ENCODE measurements around the gene PRODH2. TPM values are rescaled to one million over a fixed set of nuclear protein-coding genes. Genes with fewer than 3 reads are reported as not detected.

PRODH2 gene
- total and polyA plus RNA-seq, 2 of the 13 experiments (the other 11 are each of a cell fraction or from before 2014, with no cell fraction given), result 86.7 to 118 TPM

DNA sequence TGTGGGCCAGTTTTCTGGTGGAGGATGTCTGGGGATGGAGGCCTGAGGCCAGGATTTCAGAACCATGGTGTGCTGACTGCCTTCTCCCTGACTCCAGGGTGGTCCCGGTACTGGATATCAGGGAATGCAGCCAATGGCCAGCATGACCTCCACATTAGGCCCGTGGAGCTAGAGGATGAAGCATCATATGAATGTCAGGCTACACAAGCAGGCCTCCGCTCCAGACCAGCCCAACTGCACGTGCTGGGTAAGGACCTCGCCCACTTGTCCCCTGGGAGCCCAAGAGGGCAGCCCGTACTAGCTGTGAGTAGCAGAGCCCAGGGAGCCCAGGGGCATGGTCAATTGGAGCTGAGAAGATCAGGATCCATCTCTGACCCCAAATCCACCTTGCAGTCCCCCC, 45.7 kb upstream of the PRODH2 start (continued):
- TF ChIP-seq, protein P1, sequence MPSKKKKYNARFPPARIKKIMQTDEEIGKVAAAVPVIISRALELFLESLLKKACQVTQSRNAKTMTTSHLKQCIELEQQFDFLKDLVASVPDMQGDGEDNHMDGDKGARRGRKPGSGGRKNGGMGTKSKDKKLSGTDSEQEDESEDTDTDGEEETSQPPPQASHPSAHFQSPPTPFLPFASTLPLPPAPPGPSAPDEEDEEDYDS (CRISPR knock-in tag; IDR thresholded peaks at IDR 0.05), result no peak
- TF ChIP-seq BCL6 (CRISPR knock-in tag; IDR thresholded peaks at IDR 0.05) (no peak), ZNF160 (CRISPR knock-in tag; IDR thresholded peaks at IDR 0.05) (no peak), ZNF773 (CRISPR knock-in tag; IDR thresholded peaks at IDR 0.05; ENCODE audit: borderline replicate concordance) (no peak), ZFP82 (CRISPR knock-in tag; IDR thresholded peaks at IDR 0.05; ENCODE audit: borderline replicate concordance) (no peak)
- TF ChIP-seq, protein P2, sequence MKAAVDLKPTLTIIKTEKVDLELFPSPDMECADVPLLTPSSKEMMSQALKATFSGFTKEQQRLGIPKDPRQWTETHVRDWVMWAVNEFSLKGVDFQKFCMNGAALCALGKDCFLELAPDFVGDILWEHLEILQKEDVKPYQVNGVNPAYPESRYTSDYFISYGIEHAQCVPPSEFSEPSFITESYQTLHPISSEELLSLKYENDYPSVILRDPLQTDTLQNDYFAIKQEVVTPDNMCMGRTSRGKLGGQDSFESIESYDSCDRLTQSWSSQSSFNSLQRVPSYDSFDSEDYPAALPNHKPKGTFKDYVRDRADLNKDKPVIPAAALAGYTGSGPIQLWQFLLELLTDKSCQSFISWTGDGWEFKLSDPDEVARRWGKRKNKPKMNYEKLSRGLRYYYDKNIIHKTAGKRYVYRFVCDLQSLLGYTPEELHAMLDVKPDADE (CRISPR knock-in tag; IDR thresholded peaks at IDR 0.05), result no peak

DNA sequence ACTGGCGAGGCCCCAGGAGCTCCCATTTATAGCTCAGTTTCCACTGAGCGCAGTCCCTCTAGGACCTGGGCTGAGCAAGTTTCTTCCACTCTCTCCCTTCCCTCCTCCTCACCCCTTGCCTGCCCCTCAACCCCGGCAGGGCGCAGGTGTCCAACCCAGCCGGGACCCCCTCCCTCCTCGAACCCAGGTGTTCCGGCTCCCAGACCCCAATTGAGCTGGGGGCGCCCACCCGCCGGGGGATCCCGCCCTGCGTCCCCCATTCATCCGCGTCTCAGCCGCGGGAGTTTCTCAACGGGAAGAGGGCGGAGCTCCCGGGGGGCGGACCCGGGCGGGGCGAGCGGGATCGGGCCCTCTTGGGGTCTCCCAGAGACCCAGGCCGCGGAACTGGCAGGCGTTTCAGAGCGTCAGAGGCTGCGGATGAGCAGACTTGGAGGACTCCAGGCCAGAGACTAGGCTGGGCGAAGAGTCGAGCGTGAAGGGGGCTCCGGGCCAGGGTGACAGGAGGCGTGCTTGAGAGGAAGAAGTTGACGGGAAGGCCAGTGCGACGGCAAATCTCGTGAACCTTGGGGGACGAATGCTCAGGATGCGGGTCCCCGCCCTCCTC, 44.0 kb upstream of the PRODH2 start, which contains the start of gene KIRREL2:
TSS of gene KIRREL2 (plus strand) at position 366 of the 604 bp plus-strand sequence. CDS start at position 575, 209 bp downstream.
- ChIA-PET CTCF (ENCODE audit: low intra/inter-chr PET ratio, low total read pairs) (no interaction called here), POLR2A (no interaction called here)
- in situ Hi-C loops (cut with HindIII; ENCODE audit: extremely low pct_ligation_motif_present, low pct_unique_long_range_greater_than_20kb) (no loop called here), intact Hi-C loops (cut with micrococcal nuclease; ENCODE audit: unreplicated experiment) (no loop called here)
- no peak within 1 kb of the TSS for H3K9ac ChIP-seq (ENCODE audit: insufficient read depth, low read depth, low read length)
- peaks cover 46% of the 10 kb centered on the region for H3K4me1 ChIP-seq (ENCODE audit: insufficient read depth, low read length)
- no peak for FAIRE-seq
- no peaks in the 10 kb centered on the region for H3K36me3 ChIP-seq (replicated peaks in 1 of 2; ENCODE audit: control insufficient read depth in 1 of 2, insufficient read depth in 2 of 2, low read length in 2 of 2)
- peaks cover 11 to 61% of the 10 kb centered on the region in 2 experiments for H3K27me3 ChIP-seq (ENCODE audit: control insufficient read depth in 1 of 2, insufficient read depth in 2 of 2, low read length in 2 of 2)
- no peaks in the 10 kb centered on the region for H3K9me3 ChIP-seq (ENCODE audit: low read length)
- H3K79me2 ChIP-seq (ENCODE audit: insufficient read depth, low read length), result no peaks in the 10 kb centered on the region
- BruUV-seq (replicated peaks), result no TSS peak
- no peak within 1 kb of the TSS for H2AFZ ChIP-seq (ENCODE audit: low read length)
- peak within 1 kb of the TSS; percentile 61 for H3K4me2 ChIP-seq (ENCODE audit: low read depth, low read length)
- 15% methylated on average over 20 of the region's 42 CpGs for WGBS (ENCODE audit: low lambda C conversion rate)
- 0 out of 3 replicates have a peak, but pooled peaks have one; percentile 8 for ATAC-seq
- DNase-seq (ENCODE audit: low spot score), result no peak
- H3K4me3 ChIP-seq (replicated peaks in 1 of 3; ENCODE audit: insufficient read depth in 1 of 3, low read depth in 2 of 3, low read length in 3 of 3), result peak within 1 kb of the TSS; percentile 38 to 68 (median 52); a peak in 5 of 6 replicates
- H3K27ac ChIP-seq (ENCODE audit: extremely low read length, insufficient read depth, low read length), result no peak within 1 kb of the TSS
- 0 out of 2 replicates have a peak, but pooled peaks cover 3% of the 10 kb centered on the region for H4K20me1 ChIP-seq (ENCODE audit: insufficient read depth, low read length)
- TF ChIP-seq, protein P3, sequence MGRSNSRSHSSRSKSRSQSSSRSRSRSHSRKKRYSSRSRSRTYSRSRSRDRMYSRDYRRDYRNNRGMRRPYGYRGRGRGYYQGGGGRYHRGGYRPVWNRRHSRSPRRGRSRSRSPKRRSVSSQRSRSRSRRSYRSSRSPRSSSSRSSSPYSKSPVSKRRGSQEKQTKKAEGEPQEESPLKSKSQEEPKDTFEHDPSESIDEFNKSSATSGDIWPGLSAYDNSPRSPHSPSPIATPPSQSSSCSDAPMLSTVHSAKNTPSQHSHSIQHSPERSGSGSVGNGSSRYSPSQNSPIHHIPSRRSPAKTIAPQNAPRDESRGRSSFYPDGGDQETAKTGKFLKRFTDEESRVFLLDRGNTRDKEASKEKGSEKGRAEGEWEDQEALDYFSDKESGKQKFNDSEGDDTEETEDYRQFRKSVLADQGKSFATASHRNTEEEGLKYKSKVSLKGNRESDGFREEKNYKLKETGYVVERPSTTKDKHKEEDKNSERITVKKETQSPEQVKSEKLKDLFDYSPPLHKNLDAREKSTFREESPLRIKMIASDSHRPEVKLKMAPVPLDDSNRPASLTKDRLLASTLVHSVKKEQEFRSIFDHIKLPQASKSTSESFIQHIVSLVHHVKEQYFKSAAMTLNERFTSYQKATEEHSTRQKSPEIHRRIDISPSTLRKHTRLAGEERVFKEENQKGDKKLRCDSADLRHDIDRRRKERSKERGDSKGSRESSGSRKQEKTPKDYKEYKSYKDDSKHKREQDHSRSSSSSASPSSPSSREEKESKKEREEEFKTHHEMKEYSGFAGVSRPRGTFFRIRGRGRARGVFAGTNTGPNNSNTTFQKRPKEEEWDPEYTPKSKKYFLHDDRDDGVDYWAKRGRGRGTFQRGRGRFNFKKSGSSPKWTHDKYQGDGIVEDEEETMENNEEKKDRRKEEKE (IDR thresholded peaks at IDR 0.05), result no peak
- TF ChIP-seq, protein P4, sequence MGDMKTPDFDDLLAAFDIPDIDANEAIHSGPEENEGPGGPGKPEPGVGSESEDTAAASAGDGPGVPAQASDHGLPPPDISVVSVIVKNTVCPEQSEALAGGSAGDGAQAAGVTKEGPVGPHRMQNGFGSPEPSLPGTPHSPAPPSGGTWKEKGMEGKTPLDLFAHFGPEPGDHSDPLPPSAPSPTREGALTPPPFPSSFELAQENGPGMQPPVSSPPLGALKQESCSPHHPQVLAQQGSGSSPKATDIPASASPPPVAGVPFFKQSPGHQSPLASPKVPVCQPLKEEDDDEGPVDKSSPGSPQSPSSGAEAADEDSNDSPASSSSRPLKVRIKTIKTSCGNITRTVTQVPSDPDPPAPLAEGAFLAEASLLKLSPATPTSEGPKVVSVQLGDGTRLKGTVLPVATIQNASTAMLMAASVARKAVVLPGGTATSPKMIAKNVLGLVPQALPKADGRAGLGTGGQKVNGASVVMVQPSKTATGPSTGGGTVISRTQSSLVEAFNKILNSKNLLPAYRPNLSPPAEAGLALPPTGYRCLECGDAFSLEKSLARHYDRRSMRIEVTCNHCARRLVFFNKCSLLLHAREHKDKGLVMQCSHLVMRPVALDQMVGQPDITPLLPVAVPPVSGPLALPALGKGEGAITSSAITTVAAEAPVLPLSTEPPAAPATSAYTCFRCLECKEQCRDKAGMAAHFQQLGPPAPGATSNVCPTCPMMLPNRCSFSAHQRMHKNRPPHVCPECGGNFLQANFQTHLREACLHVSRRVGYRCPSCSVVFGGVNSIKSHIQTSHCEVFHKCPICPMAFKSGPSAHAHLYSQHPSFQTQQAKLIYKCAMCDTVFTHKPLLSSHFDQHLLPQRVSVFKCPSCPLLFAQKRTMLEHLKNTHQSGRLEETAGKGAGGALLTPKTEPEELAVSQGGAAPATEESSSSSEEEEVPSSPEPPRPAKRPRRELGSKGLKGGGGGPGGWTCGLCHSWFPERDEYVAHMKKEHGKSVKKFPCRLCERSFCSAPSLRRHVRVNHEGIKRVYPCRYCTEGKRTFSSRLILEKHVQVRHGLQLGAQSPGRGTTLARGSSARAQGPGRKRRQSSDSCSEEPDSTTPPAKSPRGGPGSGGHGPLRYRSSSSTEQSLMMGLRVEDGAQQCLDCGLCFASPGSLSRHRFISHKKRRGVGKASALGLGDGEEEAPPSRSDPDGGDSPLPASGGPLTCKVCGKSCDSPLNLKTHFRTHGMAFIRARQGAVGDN (CRISPR knock-in tag; IDR thresholded peaks at IDR 0.05), result peak; percentile 31; the same call in 1 of the 2 replicates
- 0 out of 2 replicates have a peak, but pooled peaks have one; percentile 11 for TF ChIP-seq ZNF777 (CRISPR knock-in tag; IDR thresholded peaks at IDR 0.05)
